Measurements from ENCODE around the gene SUSD6.

SUSD6 gene

DNA sequence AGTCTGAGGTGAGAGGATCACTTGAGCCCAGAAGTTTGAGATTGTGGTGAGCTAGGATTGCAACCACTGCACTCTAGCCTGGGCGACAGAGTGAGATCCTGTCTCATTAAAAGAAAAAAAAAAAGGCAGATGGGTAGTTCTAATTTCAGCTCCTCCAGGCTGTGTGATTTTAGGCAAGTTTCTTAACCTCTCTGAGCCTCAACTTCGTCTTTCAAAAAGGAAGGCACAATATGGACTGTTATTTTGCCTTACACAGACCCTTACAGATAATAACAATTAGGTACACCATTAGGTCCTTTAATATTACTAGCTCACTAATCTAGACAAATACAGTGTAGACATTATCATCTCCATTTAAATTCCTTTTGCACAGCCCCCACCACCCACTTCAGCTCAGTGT, 31.9 kb upstream of the SUSD6 start:
- DNase-seq (ENCODE audit: insufficient read length, low spot score) (no peak), FAIRE-seq (no peak)
- TF ChIP-seq, protein P1, sequence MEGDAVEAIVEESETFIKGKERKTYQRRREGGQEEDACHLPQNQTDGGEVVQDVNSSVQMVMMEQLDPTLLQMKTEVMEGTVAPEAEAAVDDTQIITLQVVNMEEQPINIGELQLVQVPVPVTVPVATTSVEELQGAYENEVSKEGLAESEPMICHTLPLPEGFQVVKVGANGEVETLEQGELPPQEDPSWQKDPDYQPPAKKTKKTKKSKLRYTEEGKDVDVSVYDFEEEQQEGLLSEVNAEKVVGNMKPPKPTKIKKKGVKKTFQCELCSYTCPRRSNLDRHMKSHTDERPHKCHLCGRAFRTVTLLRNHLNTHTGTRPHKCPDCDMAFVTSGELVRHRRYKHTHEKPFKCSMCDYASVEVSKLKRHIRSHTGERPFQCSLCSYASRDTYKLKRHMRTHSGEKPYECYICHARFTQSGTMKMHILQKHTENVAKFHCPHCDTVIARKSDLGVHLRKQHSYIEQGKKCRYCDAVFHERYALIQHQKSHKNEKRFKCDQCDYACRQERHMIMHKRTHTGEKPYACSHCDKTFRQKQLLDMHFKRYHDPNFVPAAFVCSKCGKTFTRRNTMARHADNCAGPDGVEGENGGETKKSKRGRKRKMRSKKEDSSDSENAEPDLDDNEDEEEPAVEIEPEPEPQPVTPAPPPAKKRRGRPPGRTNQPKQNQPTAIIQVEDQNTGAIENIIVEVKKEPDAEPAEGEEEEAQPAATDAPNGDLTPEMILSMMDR (IDR thresholded peaks at IDR 0.05; ENCODE audit: insufficient read depth, missing control alignments) = no peak

GRCh38 chr14:69580009-69580577, 31.3 kb upstream of the SUSD6 start:
- DNase-seq (ENCODE audit: insufficient read length, low spot score) (no peak), FAIRE-seq (no peak)
- TF ChIP-seq, protein P1 (IDR thresholded peaks at IDR 0.05; ENCODE audit: insufficient read depth, missing control alignments) = peak; percentile 60

DNA sequence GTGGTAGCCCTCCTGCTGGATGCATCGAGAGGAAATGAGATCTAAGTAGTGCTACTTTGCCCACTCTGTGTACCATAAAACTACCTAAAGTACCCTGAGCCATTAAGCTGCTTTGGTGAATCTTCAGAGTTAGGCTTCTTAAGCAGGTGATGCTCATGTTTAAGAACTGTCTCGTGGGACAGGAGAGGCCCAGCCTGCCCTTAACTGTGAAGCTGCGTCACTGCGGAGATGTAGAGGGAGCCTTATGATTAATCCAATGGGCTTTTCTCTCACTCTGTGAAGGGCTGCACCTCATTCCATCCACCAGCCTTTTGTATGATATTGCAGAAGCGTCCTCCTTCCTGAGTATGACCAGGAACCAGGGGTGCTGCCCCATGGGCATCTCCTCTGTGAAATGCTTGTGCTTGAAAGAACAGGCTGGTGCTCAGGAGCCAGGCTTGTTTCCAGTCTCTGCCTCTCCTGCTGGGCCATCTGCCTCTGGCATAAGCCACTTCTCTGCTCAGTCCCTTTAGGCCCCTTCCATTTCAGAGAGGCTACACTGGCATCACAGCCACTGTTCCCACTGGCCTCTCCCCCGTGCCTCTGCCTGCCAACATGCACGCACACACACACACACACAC, 30.0 kb upstream of the SUSD6 start:
- DNase-seq (ENCODE audit: insufficient read length, low spot score) (no peak), FAIRE-seq (no peak)
- TF ChIP-seq, protein P1 (IDR thresholded peaks at IDR 0.05; ENCODE audit: insufficient read depth, missing control alignments) = no peak

DNA sequence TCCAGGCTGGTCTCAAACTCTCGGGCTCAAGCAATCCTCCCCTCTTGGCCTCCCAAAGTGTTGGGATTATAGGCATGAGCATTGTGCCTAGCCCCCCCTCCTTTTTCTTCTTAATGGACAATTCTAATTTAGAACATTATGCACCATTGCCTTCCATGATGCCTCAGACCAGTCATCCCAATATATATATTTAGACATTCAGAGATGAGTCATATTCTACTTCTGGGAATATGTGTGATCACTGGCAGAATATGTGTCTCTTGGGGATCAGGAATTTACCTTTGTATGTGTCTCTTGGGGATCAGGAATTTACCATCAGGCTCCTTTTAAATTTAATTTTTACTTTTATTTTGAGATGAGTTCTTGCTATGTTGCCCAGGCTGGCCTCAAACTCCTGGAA, 29.2 kb upstream of the SUSD6 start:
- no peak for FAIRE-seq
- no peak for DNase-seq (ENCODE audit: insufficient read length, low spot score)
- TF ChIP-seq, protein P1 (IDR thresholded peaks at IDR 0.05; ENCODE audit: insufficient read depth, missing control alignments) = no peak

GRCh38 chr14:69582829-69583228, 28.6 kb upstream of the SUSD6 start:
- TF ChIP-seq, protein P1 (IDR thresholded peaks at IDR 0.05; ENCODE audit: insufficient read depth, missing control alignments) = no peak
- DNase-seq (ENCODE audit: insufficient read length, low spot score) (no peak), FAIRE-seq (no peak)

GRCh38 chr14:69584389-69584788, 27.0 kb upstream of the SUSD6 start:
- FAIRE-seq (no peak), DNase-seq (ENCODE audit: insufficient read length, low spot score) (no peak)

GRCh38 chr14:69586404-69586803, 25.0 kb upstream of the SUSD6 start:
- TF ChIP-seq, protein P1 (IDR thresholded peaks at IDR 0.05; ENCODE audit: insufficient read depth, missing control alignments) = no peak
- FAIRE-seq = no peak
- no peak for DNase-seq (ENCODE audit: insufficient read length, low spot score)

More at GRCh38 chr14:69584389-69584788, 27.0 kb upstream of the SUSD6 start:
- TF ChIP-seq, protein P1 (IDR thresholded peaks at IDR 0.05; ENCODE audit: insufficient read depth, missing control alignments) = no peak
